ENCODE results near the gene HSD17B2. TPM values are rescaled to one million over a fixed set of nuclear protein-coding genes. Genes with fewer than 3 reads are reported as not detected.
"Not testable (repeated sequence)": the region's sequence is repeated elsewhere in the genome, so short reads cannot be mapped to it uniquely, and the experiment has no call there.

HSD17B2 gene
- total and polyA plus RNA-seq, 2 experiments from 2014 or later = not detected

DNA sequence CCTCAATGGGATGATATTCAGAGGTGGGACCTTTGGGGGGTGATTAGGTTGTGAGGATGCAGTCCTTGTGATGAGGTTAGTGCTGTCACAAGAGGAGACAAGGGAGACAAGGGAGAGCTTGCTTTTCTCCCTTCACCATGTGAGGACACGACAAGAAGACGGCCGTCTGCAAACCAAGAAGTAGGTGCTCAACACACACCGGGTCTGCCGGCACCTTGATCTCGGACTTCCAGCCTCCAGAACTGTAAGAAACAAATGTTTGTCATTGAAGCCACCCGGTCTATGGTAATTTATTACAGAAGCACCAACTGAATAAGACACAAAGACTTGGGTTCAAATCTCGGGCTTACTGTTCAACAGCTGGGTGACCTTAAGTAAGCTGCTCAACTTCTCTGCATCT is 70.1 kb downstream of the HSD17B2 start:
- H3K27ac ChIP-seq = no peak overlapping the region
- peaks cover 44% of the 10 kb centered on the region for H3K27me3 ChIP-seq
- no peaks in the 10 kb centered on the region for H3K36me3 ChIP-seq
- TF ChIP-seq, protein P1, sequence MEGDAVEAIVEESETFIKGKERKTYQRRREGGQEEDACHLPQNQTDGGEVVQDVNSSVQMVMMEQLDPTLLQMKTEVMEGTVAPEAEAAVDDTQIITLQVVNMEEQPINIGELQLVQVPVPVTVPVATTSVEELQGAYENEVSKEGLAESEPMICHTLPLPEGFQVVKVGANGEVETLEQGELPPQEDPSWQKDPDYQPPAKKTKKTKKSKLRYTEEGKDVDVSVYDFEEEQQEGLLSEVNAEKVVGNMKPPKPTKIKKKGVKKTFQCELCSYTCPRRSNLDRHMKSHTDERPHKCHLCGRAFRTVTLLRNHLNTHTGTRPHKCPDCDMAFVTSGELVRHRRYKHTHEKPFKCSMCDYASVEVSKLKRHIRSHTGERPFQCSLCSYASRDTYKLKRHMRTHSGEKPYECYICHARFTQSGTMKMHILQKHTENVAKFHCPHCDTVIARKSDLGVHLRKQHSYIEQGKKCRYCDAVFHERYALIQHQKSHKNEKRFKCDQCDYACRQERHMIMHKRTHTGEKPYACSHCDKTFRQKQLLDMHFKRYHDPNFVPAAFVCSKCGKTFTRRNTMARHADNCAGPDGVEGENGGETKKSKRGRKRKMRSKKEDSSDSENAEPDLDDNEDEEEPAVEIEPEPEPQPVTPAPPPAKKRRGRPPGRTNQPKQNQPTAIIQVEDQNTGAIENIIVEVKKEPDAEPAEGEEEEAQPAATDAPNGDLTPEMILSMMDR (IDR thresholded peaks at IDR 0.05; ENCODE audit: low read depth, low read length) = no peak
- no peaks in the 10 kb centered on the region for H3K4me1 ChIP-seq (ENCODE audit: low read depth)
- DNase-seq (ENCODE audit: low read depth in 1 of 2, low spot score in 1 of 2) = no peak
- no peaks in the 10 kb centered on the region for H3K9me3 ChIP-seq (ENCODE audit: low read depth)
- H3K4me3 ChIP-seq = no peak overlapping the region

DNA sequence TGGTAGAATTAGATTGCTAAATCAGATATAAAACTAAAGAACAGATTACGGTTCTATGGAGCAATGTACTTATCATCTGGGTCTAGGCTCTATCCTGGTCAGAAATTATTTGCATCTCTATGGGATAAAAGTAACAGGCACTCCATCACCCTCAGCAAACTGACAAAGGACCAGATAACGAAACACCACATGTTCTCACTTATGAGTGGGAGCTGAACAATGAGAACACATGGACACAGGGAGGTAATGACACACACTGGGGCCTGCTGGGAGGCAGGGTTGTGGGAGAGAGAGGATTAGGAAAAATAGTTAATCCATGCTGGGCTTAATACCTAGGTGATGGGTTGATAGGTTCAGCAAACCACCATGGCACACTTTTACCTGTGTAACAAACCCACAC is 73.0 kb downstream of the HSD17B2 start:
- Histone ChIP-seq H3K4me3 (no peak overlapping the region), H3K27ac (no peak overlapping the region), H3K9me3 (ENCODE audit: low read depth) (no peaks in the 10 kb centered on the region), H3K27me3 (peaks cover 37% of the 10 kb centered on the region), H3K4me1 (ENCODE audit: low read depth) (no peaks in the 10 kb centered on the region), H3K36me3 (no peaks in the 10 kb centered on the region)
- TF ChIP-seq, protein P1 (IDR thresholded peaks at IDR 0.05; ENCODE audit: low read depth, low read length) = no peak
- peak in 1 of 2 donors; percentile 15 for DNase-seq (ENCODE audit: low read depth in 1 of 2, low spot score in 1 of 2)

DNA sequence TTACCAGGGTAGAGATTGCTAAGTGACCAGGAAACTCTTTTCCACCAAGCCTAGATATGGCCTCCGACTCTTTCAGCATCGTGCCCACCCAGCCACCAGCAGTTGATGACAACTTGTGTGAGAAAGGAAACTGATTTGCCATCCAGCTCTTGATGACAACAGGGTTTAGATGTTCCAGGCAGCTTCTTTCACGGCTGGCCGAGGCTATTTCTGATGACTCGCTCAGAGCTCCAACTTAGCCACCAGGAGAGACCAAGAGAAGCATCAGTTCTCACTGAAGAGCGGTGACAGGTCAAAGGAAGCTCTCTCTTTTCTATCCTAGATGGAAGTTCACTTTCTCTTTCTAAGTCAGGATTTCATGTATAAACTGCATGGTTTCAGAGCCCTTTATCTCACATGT is 73.7 kb downstream of the HSD17B2 start:
- H3K36me3 ChIP-seq = no peaks in the 10 kb centered on the region
- H3K4me1 ChIP-seq (ENCODE audit: low read depth) = no peaks in the 10 kb centered on the region
- peaks cover 34% of the 10 kb centered on the region for H3K27me3 ChIP-seq
- no peak overlapping the region for H3K27ac ChIP-seq
- peak in 1 of 2 donors; percentile 71 for DNase-seq (ENCODE audit: low read depth in 1 of 2, low spot score in 1 of 2)
- TF ChIP-seq, protein P1 (IDR thresholded peaks at IDR 0.05; ENCODE audit: low read depth, low read length) = no peak
- H3K4me3 ChIP-seq = no peak overlapping the region
- H3K9me3 ChIP-seq (ENCODE audit: low read depth) = no peaks in the 10 kb centered on the region

DNA sequence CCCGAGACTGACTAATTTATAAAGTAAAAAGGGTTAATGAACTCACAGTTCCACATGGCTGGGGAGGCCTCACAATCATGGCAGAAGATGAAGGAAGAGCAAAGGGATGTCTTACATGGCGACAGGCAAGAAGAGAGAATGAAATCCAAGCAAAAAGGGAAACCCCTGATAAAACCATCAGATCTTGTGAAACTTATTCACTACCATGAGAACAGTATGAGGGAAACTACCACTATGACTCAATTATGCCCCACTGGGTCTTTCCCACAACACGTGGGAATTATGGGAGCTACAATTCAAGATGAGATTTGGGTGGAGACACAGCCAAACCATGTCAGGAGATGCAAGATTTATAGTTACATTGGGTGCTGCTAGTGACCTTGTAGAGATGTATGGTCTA is 74.2 kb downstream of the HSD17B2 start:
- peaks cover 33% of the 10 kb centered on the region for H3K27me3 ChIP-seq
- DNase-seq (ENCODE audit: low read depth in 1 of 2, low spot score in 1 of 2); H3K4me1 ChIP-seq (ENCODE audit: low read depth); H3K36me3 ChIP-seq; H3K4me3 ChIP-seq; H3K9me3 ChIP-seq (ENCODE audit: low read depth); H3K27ac ChIP-seq: not testable (repeated sequence)

DNA sequence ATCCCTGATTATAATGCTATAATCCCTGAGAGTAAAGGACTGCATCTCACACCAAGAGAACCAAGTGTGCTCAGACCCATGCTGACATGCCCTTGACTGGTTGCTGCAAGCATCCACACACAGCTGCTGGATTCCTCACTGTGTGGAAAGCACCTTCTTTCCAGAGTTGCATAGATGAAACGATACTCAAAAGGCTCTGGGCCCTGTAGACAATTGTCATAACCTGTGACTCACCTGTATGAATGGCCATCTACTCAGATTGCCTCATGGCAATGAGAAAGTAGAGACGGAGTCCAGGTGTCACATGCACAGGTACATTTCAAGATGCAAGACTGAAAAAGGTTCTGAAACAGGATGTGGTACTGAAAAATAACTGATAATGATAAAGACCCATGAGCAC is 76.9 kb downstream of the HSD17B2 start:
- Histone ChIP-seq H3K27me3 (peaks cover 22% of the 10 kb centered on the region), H3K27ac (no peak overlapping the region), H3K4me3 (no peak overlapping the region), H3K9me3 (ENCODE audit: low read depth) (no peaks in the 10 kb centered on the region), H3K4me1 (ENCODE audit: low read depth) (no peaks in the 10 kb centered on the region), H3K36me3 (no peaks in the 10 kb centered on the region)
- TF ChIP-seq, protein P1 (IDR thresholded peaks at IDR 0.05; ENCODE audit: low read depth, low read length) = no peak
- no peak for DNase-seq (ENCODE audit: low read depth in 1 of 2, low spot score in 1 of 2)

DNA sequence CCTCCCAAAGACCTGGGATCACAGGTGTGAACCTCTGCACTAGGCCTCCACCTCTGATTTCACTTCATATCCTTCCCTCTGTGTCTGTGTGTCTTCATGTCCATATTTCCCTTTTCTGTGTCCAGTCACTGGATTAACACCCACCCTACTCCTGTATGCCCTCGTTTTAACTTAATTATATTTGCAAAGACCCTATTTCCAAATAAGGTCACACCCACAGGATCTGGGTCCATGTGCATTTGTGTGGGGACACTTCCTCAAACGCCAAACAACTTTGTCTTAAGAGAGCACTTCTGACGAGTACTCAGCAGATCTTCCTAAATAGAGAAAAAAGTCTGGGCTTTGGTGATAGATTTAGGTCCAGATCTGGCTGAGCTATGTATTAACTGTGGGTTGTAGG is 78.7 kb downstream of the HSD17B2 start:
- Histone ChIP-seq H3K4me1 (ENCODE audit: low read depth) (no peaks in the 10 kb centered on the region), H3K27me3 (peaks cover 22% of the 10 kb centered on the region), H3K27ac (no peak overlapping the region), H3K4me3 (no peak overlapping the region), H3K36me3 (no peaks in the 10 kb centered on the region), H3K9me3 (ENCODE audit: low read depth) (no peaks in the 10 kb centered on the region)
- DNase-seq (ENCODE audit: low read depth in 1 of 2, low spot score in 1 of 2) = no peak
- TF ChIP-seq, protein P1 (IDR thresholded peaks at IDR 0.05; ENCODE audit: low read depth, low read length) = no peak

Measured in cardiac muscle cell (in vitro differentiated cells and primary cell).